Progenitor cell of endocrine pancreas (in vitro differentiated cells): ENCODE measurements around the gene INTS1. TPM values are rescaled to one million over a fixed set of nuclear protein-coding genes. Genes with fewer than 3 reads are reported as not detected.
A peak's percentile ranks its signal among the peaks of the same experiment; 100 is the strongest.

Experiments
- DNase-seq: peaks from one replicate; pipeline ENCODE4 v3.0.0; 2021; ENCODE audit warnings: low spot score; ENCODE audit not compliant: unreplicated experiment
- H3K27ac Mint-ChIP-seq: 2 replicates; pipeline ENCODE4 v1.8.0; 2021; ENCODE audit warnings: mild to moderate bottlenecking, moderate library complexity, mixed read lengths
- H3K27me3 Mint-ChIP-seq: 2 replicates; pipeline ENCODE4 v1.8.0; 2021; ENCODE audit warnings: mixed read lengths
- H3K36me3 Mint-ChIP-seq: 2 replicates; pipeline ENCODE4 v1.8.0; 2022; ENCODE audit warnings: mixed read lengths; ENCODE audit not compliant: insufficient read depth
- H3K4me1 Mint-ChIP-seq: 2 replicates; pipeline ENCODE4 v1.8.0; 2021; ENCODE audit warnings: low read depth, mixed read lengths
- H3K4me3 Mint-ChIP-seq: 2 replicates; pipeline ENCODE4 v1.8.0; 2021; ENCODE audit warnings: low read depth, mild to moderate bottlenecking, moderate library complexity, mixed read lengths
- H3K9me3 Mint-ChIP-seq: 2 replicates; pipeline ENCODE4 v1.8.0; 2021; ENCODE audit warnings: low read depth, mixed read lengths
- total RNA-seq: library from RNA; stranded (reverse); gene quantifications from 2 replicates; pipeline ENCODE4 v1.2.1, GENCODE V29; 2021
- TF ChIP-seq, protein P1 (sequence below): fragments of 200-600 bp; sonication (generic); IDR thresholded peaks from one replicate; pipeline ENCODE4 v1.5.0; 2021; ENCODE audit warnings: antibody characterized with exemption, mild to moderate bottlenecking; ENCODE audit not compliant: unreplicated experiment

INTS1 gene
- total RNA-seq, 1 donor from 2014 or later = 145 TPM

GRCh38 chr7:1442355-1443124, 61.6 kb downstream of the INTS1 start:
- H3K27me3 Mint-ChIP-seq = no peaks in the 10 kb centered on the region
- no peaks in the 10 kb centered on the region for H3K4me1 Mint-ChIP-seq
- TF ChIP-seq, protein P1, sequence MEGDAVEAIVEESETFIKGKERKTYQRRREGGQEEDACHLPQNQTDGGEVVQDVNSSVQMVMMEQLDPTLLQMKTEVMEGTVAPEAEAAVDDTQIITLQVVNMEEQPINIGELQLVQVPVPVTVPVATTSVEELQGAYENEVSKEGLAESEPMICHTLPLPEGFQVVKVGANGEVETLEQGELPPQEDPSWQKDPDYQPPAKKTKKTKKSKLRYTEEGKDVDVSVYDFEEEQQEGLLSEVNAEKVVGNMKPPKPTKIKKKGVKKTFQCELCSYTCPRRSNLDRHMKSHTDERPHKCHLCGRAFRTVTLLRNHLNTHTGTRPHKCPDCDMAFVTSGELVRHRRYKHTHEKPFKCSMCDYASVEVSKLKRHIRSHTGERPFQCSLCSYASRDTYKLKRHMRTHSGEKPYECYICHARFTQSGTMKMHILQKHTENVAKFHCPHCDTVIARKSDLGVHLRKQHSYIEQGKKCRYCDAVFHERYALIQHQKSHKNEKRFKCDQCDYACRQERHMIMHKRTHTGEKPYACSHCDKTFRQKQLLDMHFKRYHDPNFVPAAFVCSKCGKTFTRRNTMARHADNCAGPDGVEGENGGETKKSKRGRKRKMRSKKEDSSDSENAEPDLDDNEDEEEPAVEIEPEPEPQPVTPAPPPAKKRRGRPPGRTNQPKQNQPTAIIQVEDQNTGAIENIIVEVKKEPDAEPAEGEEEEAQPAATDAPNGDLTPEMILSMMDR = no peak
- H3K9me3 Mint-ChIP-seq = no peaks in the 10 kb centered on the region
- no peak overlapping the region for H3K4me3 Mint-ChIP-seq
- no peaks in the 10 kb centered on the region for H3K36me3 Mint-ChIP-seq
- H3K27ac Mint-ChIP-seq = no peak overlapping the region
- DNase-seq = no peak

GRCh38 chr7:1441615-1442354, 62.4 kb downstream of the INTS1 start:
- no peaks in the 10 kb centered on the region for H3K36me3 Mint-ChIP-seq
- no peaks in the 10 kb centered on the region for H3K9me3 Mint-ChIP-seq
- no peak overlapping the region for H3K4me3 Mint-ChIP-seq
- no peak overlapping the region for H3K27ac Mint-ChIP-seq
- TF ChIP-seq, protein P1 = peak; percentile 19
- no peaks in the 10 kb centered on the region for H3K4me1 Mint-ChIP-seq
- DNase-seq = no peak
- no peaks in the 10 kb centered on the region for H3K27me3 Mint-ChIP-seq

DNA sequence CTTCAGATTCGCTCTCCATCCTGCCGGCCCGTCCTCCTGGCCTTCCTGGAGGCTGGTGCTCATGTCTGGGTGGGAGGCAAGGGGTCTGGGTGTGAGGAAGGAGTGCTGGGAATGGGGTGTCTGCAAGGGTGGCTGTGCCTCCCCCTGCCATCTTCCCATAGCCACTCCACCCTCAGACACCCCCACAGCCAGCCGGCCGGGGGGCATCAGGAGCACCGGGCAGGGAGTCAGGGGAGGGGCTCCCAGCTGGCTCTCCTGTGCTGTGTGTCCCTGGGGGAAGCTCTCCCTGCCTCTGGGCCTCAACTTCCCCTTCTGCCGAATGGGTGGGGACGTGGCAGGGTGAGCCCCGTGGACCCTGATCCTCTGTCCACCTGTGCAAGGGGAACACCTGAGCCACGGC, 63.6 kb downstream of the INTS1 start:
- Mint-ChIP-seq H3K4me3 (no peak overlapping the region), H3K27ac (no peak overlapping the region)

GRCh38 chr7:1439373-1440363, 64.5 kb downstream of the INTS1 start:
- Mint-ChIP-seq H3K4me1 (no peaks in the 10 kb centered on the region), H3K4me3 (no peak overlapping the region), H3K36me3 (no peaks in the 10 kb centered on the region), H3K9me3 (no peaks in the 10 kb centered on the region), H3K27me3 (no peaks in the 10 kb centered on the region), H3K27ac (peak overlapping the region; percentile 67)
- TF ChIP-seq, protein P1 = no peak
- no peak for DNase-seq

More for the DNA sequence above, 63.6 kb downstream of the INTS1 start:
- TF ChIP-seq, protein P1 = no peak
- Mint-ChIP-seq H3K4me1 (no peaks in the 10 kb centered on the region), H3K36me3 (no peaks in the 10 kb centered on the region), H3K27me3 (no peaks in the 10 kb centered on the region), H3K9me3 (no peaks in the 10 kb centered on the region)
- DNase-seq = no peak

GRCh38 chr7:1438821-1439220, 65.4 kb downstream of the INTS1 start:
- Mint-ChIP-seq H3K9me3 (no peaks in the 10 kb centered on the region), H3K36me3 (no peaks in the 10 kb centered on the region), H3K27me3 (no peaks in the 10 kb centered on the region), H3K4me3 (no peak overlapping the region), H3K27ac (no peak overlapping the region), H3K4me1 (no peaks in the 10 kb centered on the region)
- no peak for DNase-seq
- TF ChIP-seq, protein P1 = no peak
